Body of pancreas (tissue), 4 donors: ENCODE measurements around the gene PPOX. TPM values are rescaled to one million over a fixed set of nuclear protein-coding genes. Genes with fewer than 3 reads are reported as not detected.
A peak's percentile ranks its signal among the peaks of the same experiment; 100 is the strongest.

Source experiments
- ATAC-seq: fragments of 150-250 bp; one replicate; pipeline ENCODE4 v1.9.1; 2016
- DNase-seq, 4 donors: peaks; one replicate each; pipeline ENCODE4 v3.0.0-alpha.2; 2019
- H3K27ac ChIP-seq, 4 donors: fragments of 200-600 bp; sonication (generic); 1 replicate in 3 of 4; 2 replicates in 1 of 4; pipeline versions ENCODE4 v1.5.1 to v1.6.1; 2016 to 2019; ENCODE audit warnings: mild to moderate bottlenecking in 1 of 4, mixed read lengths in 1 of 4, moderate library complexity in 1 of 4
- H3K27me3 ChIP-seq, 2 donors: fragments of 200-600 bp; sonication (generic); one replicate each; pipeline ENCODE4 v1.6.0; 2016; ENCODE audit warnings: mild to moderate bottlenecking in 1 of 2
- H3K36me3 ChIP-seq, 2 donors: fragments of 200-600 bp; sonication (generic); replicated peaks in 1 of 2; 2 replicates each; pipeline ENCODE4 v1.5.1; 2016; ENCODE audit warnings: low read depth in 2 of 2; ENCODE audit not compliant: insufficient read depth in 1 of 2
- H3K4me1 ChIP-seq: fragments of 200-600 bp; sonication (generic); one replicate; pipeline ENCODE4 v1.6.0; 2016
- H3K4me3 ChIP-seq, 2 donors: fragments of 200-600 bp; sonication (generic); 1 replicate in 1 of 2; 2 replicates in 1 of 2; pipeline ENCODE4 v1.5.1; 2016 to 2019
- H3K9me3 ChIP-seq, 3 donors: fragments of 200-600 bp; sonication (generic); 1 replicate in 2 of 3; 2 replicates in 1 of 3; pipeline ENCODE4 v1.5.1; 2016
- POLR2A ChIP-seq, 3 donors: fragments of 450-650 bp; IDR thresholded peaks; one replicate each; pipeline ENCODE4 v1.6.1; 2016; ENCODE audit warnings: antibody characterized with exemption in 3 of 3, mild to moderate bottlenecking in 2 of 3
- WGBS, 2 donors: methylation state at CpG; one replicate each; pipeline ENCODE4 v1.1.5; 2017; 5-methylcytosine and 5-hydroxymethylcytosine counted together
- intact Hi-C: fragments of 100-400 bp; cut with DNase I; formaldehyde crosslinking; loops from one replicate; pipeline ENCODE4 v1.15.1; 2023
- total RNA-seq, 2 donors: library from RNA; depleted of rRNA; stranded (reverse); fragments of >200 nt; gene quantifications; one replicate each; pipeline ENCODE4 v1.1.0, GENCODE V29; 2016
- TF ChIP-seq, protein P1 (sequence below), 7 experiments: fragments of 450-650 bp in 4 of 7; fragments of 200-600 bp in 3 of 7; sonication (generic) in 3 of 7; IDR thresholded peaks; one replicate each; pipeline ENCODE4 v1.5.1; 2016 to 2019; ENCODE audit warnings: antibody characterized with exemption in 7 of 7

Gene PPOX
- total RNA-seq, 2 donors from 2014 or later, result 16.2 to 18.9 TPM

GRCh38 chr1:161199506-161200139 is 33.4 kb downstream of the PPOX start:
- TF ChIP-seq, protein P1, sequence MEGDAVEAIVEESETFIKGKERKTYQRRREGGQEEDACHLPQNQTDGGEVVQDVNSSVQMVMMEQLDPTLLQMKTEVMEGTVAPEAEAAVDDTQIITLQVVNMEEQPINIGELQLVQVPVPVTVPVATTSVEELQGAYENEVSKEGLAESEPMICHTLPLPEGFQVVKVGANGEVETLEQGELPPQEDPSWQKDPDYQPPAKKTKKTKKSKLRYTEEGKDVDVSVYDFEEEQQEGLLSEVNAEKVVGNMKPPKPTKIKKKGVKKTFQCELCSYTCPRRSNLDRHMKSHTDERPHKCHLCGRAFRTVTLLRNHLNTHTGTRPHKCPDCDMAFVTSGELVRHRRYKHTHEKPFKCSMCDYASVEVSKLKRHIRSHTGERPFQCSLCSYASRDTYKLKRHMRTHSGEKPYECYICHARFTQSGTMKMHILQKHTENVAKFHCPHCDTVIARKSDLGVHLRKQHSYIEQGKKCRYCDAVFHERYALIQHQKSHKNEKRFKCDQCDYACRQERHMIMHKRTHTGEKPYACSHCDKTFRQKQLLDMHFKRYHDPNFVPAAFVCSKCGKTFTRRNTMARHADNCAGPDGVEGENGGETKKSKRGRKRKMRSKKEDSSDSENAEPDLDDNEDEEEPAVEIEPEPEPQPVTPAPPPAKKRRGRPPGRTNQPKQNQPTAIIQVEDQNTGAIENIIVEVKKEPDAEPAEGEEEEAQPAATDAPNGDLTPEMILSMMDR (IDR thresholded peaks at IDR 0.05), result no peak
- TF ChIP-seq POLR2A (IDR thresholded peaks at IDR 0.05), result no peak
- no peak for ATAC-seq
- intact Hi-C loops, result no loop called here
- Histone ChIP-seq H3K27me3 (no peaks in the 10 kb centered on the region), H3K36me3 (peaks cover 0 to 4% of the 10 kb centered on the region in 2 donors), H3K27ac (peak overlapping the region; percentile 24 to 96 (median 92)), H3K4me3 (no peak overlapping the region), H3K9me3 (no peaks in the 10 kb centered on the region), H3K4me1 (peaks cover 31% of the 10 kb centered on the region)
- WGBS, 2 donors, result 64 to 77% methylated on average over 5 of the region's 5 CpGs
- no peak for DNase-seq

- ATAC-seq (no peak), DNase-seq (no peak)
- Histone ChIP-seq H3K27me3 (no peaks in the 10 kb centered on the region), H3K36me3 (peaks cover 0 to 4% of the 10 kb centered on the region in 2 donors), H3K9me3 (no peaks in the 10 kb centered on the region), H3K4me3 (no peak overlapping the region), H3K4me1 (peaks cover 32% of the 10 kb centered on the region), H3K27ac (peak overlapping the region; percentile 88 to 96 (median 92))
- intact Hi-C loops, result no loop called here
- TF ChIP-seq, protein P1 (IDR thresholded peaks at IDR 0.05), result no peak
- TF ChIP-seq POLR2A (IDR thresholded peaks at IDR 0.05), result no peak
- 69 to 76% methylated on average over 5 of the region's 5 CpGs for WGBS, 2 donors
Measured at GRCh38 chr1:161200421-161200991, 34.3 kb downstream of the PPOX start.

DNA sequence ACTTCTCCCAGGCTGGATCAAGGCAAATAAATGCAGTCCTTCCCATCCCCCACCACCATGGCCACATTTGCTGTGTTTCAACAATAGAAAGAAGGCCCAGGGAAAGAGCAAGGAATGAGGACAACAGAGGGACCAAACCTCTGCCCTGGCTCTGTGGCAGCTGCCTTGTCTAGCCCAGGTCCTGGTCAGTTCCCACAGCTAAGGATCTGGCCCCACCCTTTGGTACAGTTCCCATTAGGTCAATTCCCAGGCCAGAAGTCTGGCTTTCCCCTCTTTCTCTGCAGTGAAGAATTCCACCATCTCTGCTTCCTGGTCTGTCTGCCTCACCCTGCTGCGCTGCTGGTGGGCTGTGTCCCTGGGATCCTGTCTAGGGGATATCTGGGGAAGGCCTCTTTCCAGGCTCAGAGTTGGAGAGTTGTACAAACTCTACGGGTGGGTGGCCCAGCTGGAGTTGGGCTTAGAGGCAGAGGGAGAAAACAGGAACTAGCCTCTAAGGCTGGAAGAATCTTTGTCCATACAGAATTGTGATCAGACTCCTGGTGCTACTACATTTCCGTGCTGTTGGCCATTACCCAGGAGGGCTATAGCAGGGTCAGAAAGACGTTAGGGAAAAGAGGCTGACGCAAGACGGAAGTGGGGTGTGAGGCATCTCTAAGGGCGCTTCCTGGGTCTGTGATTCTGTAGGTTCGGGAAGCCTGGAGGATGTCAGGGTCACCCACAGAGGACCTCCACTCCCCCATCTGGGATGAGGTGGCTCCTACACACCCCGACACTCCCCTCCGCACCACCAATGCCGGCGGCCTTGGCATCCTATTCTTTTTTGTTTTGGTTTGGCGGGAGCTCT is 35.0 kb downstream of the PPOX start:
- Histone ChIP-seq H3K27ac (peak overlapping the region; percentile 88 to 96 (median 92)), H3K9me3 (no peaks in the 10 kb centered on the region), H3K4me3 (no peak overlapping the region), H3K4me1 (peaks cover 32% of the 10 kb centered on the region), H3K36me3 (peaks cover 0 to 4% of the 10 kb centered on the region in 2 donors), H3K27me3 (no peaks in the 10 kb centered on the region)
- DNase-seq (peak in 3 of 4 donors; percentile 26 to 55 (median 53)), ATAC-seq (peak; percentile 2)
- TF ChIP-seq POLR2A (IDR thresholded peaks at IDR 0.05), result peak in 1 of 3 donors; percentile 4
- TF ChIP-seq, protein P1 (IDR thresholded peaks at IDR 0.05), result no peak
- 72 to 77% methylated on average over 13 of the region's 13 CpGs for WGBS, 2 donors
- intact Hi-C loops, result no loop called here

GRCh38 chr1:161201836-161202712 is 35.8 kb downstream of the PPOX start, which contains the start of gene NDUFS2:
Gene NDUFS2, plus strand, starts transcription at chr1:161202367. Its CDS starts 19 bp downstream, at chr1:161202386.
- intact Hi-C loops, result no loop called here
- 2 to 4% methylated on average over 23 to 52 of the region's 53 CpGs for WGBS, 2 donors
- H3K27ac ChIP-seq, result peak within 1 kb of the TSS; percentile 88 to 96 (median 92)
- ATAC-seq (peak; percentile 96), DNase-seq (peak; percentile 98 to 99 (median 99))
- H3K27me3 ChIP-seq, result no peaks in the 10 kb centered on the region
- no peaks in the 10 kb centered on the region for H3K9me3 ChIP-seq
- H3K4me3 ChIP-seq, result peak within 1 kb of the TSS; percentile 64 to 66
- peaks cover 0 to 12% of the 10 kb centered on the region in 2 donors for H3K36me3 ChIP-seq
- TF ChIP-seq, protein P1 (IDR thresholded peaks at IDR 0.05), result no peak
- TF ChIP-seq POLR2A (IDR thresholded peaks at IDR 0.05), result peak; percentile 51 to 88 (median 85)
- peaks cover 32% of the 10 kb centered on the region for H3K4me1 ChIP-seq
